Measurements from ENCODE around the gene USP2.
"Not testable (repeated sequence)": the region's sequence is repeated elsewhere in the genome, so short reads cannot be mapped to it uniquely, and the experiment has no call there.

The USP2 gene

GRCh38 chr11:119412072-119412471 lies 30.6 kb upstream of the USP2 start:
- DNase-seq, result no peak

GRCh38 chr11:119410501-119410900 lies 29.0 kb upstream of the USP2 start:
- DNase-seq, result no peak

GRCh38 chr11:119409731-119410130 lies 28.2 kb upstream of the USP2 start:
- no peak for DNase-seq

GRCh38 chr11:119406005-119406404 lies 24.5 kb upstream of the USP2 start:
- no peak for DNase-seq

- DNase-seq, result not testable (repeated sequence)
These were observed 24.0 kb upstream of the USP2 start for GRCh38 chr11:119405448-119405847.

GRCh38 chr11:119404872-119405271 lies 23.4 kb upstream of the USP2 start:
- DNase-seq, result no peak

GRCh38 chr11:119403021-119403420 lies 21.5 kb upstream of the USP2 start:
- no peak for DNase-seq

GRCh38 chr11:119402470-119402869 lies 21.0 kb upstream of the USP2 start:
- no peak for DNase-seq

GRCh38 chr11:119400860-119401259 lies 19.4 kb upstream of the USP2 start:
- DNase-seq, result no peak

GRCh38 chr11:119397740-119398139 lies 16.2 kb upstream of the USP2 start:
- no peak for DNase-seq

GRCh38 chr11:119396835-119397234 lies 15.3 kb upstream of the USP2 start:
- DNase-seq, result no peak

- no peak for DNase-seq
These were observed 9.8 kb upstream of the USP2 start for GRCh38 chr11:119391275-119391674.

GRCh38 chr11:119389611-119390254 lies 8.2 kb upstream of the USP2 start:
- DNase-seq, result no peak

- no peak for DNase-seq
These were observed 6.6 kb upstream of the USP2 start for GRCh38 chr11:119388103-119388502.

- no peak for DNase-seq
These were observed 2.8 kb upstream of the USP2 start for GRCh38 chr11:119384332-119384731.

- DNase-seq, result not testable (repeated sequence)
These were observed 1.0 kb upstream of the USP2 start for GRCh38 chr11:119382513-119382912.

GRCh38 chr11:119382101-119382500 lies 611 bp upstream of the USP2 start:
- DNase-seq, result no peak

- DNase-seq, result no peak
These were observed 686 bp downstream of the USP2 start for GRCh38 chr11:119380827-119381180.

- no peak for DNase-seq
These were observed 1.2 kb downstream of the USP2 start for GRCh38 chr11:119380160-119380826.

GRCh38 chr11:119378851-119379465 lies 2.5 kb downstream of the USP2 start:
- no peak for DNase-seq

GRCh38 chr11:119377961-119378667 lies 3.4 kb downstream of the USP2 start:
- no peak for DNase-seq

- DNase-seq, result no peak
These were observed 4.2 kb downstream of the USP2 start for GRCh38 chr11:119377112-119377901.
